SK-N-SH (cell line): ENCODE results near the gene MRPS27. TPM values are rescaled to one million over a fixed set of nuclear protein-coding genes. Genes with fewer than 3 reads are reported as not detected.

Experiments
- CTCF ChIA-PET: fragments of 300-600, 350-600 bp; formaldehyde crosslinking; extraction: SDS; loops from one replicate; lab custom pipeline; 2021; lab: Yijun Ruan, JAX
- POLR2A ChIA-PET: fragments of 350-600 bp; sonication (Branson Sonifier 250); formaldehyde crosslinking; extraction: SDS; loops from one replicate; lab custom pipeline; 2020; ENCODE audit warnings: antibody characterized with exemption, inconsistent platforms; lab: Yijun Ruan, JAX
- DNase-seq: peaks from one replicate; pipeline ENCODE4 v3.0.0; 2012
- H2AFZ ChIP-seq: fragments of 200-600 bp; sonication (generic); 2 replicates; pipeline ENCODE4 v1.8.1; 2016; ENCODE audit warnings: antibody characterized with exemption, mild to moderate bottlenecking, low read depth
- H3F3A ChIP-seq: fragments of 200-600 bp; sonication (generic); replicated peaks from 2 replicates; pipeline ENCODE3; 2016; ENCODE audit warnings: antibody characterized with exemption, mild to moderate bottlenecking; ENCODE audit not compliant: insufficient read depth
- H3K27ac ChIP-seq, 2 experiments: fragments of 200-500 bp in 1 of 2; fragments of 200-600 bp in 1 of 2; sonication (Bioruptor generic) in 1 of 2; sonication (generic), shearing (Covaris generic) in 1 of 2; 2 replicates each; pipeline versions ENCODE4 v1.5.1 to v1.6.1; 2014 to 2016; ENCODE audit warnings: low read depth in 2 of 2, inconsistent platforms in 1 of 2, low read length in 1 of 2, mild to moderate bottlenecking in 1 of 2, mixed read lengths in 1 of 2
- H3K27me3 ChIP-seq: fragments of 200-600 bp; sonication (generic), shearing (Covaris generic); 2 replicates; pipeline ENCODE4 v1.6.1; 2016; ENCODE audit warnings: mixed run types; ENCODE audit not compliant: insufficient read depth
- H3K36me3 ChIP-seq, 2 experiments: fragments of 200-500 bp in 1 of 2; fragments of 200-600 bp in 1 of 2; sonication (Bioruptor generic) in 1 of 2; sonication (generic) in 1 of 2; replicated peaks in 1 of 2; 2 replicates each; pipeline versions ENCODE3 to v1.5.1; 2014 to 2016; ENCODE audit warnings: low read length in 1 of 2, mild to moderate bottlenecking in 1 of 2; ENCODE audit not compliant: insufficient read depth in 2 of 2, control insufficient read depth in 1 of 2
- H3K4me1 ChIP-seq, 2 experiments: fragments of 200-500 bp in 1 of 2; fragments of 200-600 bp in 1 of 2; sonication (Bioruptor generic) in 1 of 2; sonication (generic), shearing (Covaris generic) in 1 of 2; 2 replicates each; pipeline versions ENCODE4 v1.5.1 to v1.6.1; 2014 to 2016; ENCODE audit warnings: low read depth in 1 of 2, low read length in 1 of 2, mixed run types in 1 of 2; ENCODE audit not compliant: insufficient read depth in 2 of 2, control insufficient read depth in 1 of 2
- H3K4me2 ChIP-seq: fragments of 200-600 bp; sonication (generic), shearing (Covaris generic); 2 replicates; pipeline ENCODE4 v1.6.1; 2017; ENCODE audit warnings: mixed run types
- H3K4me3 ChIP-seq, 2 experiments: fragments of 200-500 bp in 1 of 2; fragments of 200-600 bp in 1 of 2; sonication (Bioruptor generic) in 1 of 2; sonication (generic), shearing (Covaris generic) in 1 of 2; 2 replicates each; pipeline versions ENCODE4 v1.5.1 to v1.8.1; 2014 to 2016; ENCODE audit warnings: low read depth in 2 of 2, inconsistent platforms in 1 of 2, low read length in 1 of 2, mild to moderate bottlenecking in 1 of 2, mixed read lengths in 1 of 2, moderate library complexity in 1 of 2
- H3K79me2 ChIP-seq: fragments of 200-600 bp; sonication (generic); 2 replicates; pipeline ENCODE4 v1.8.1; 2017; ENCODE audit warnings: mild to moderate bottlenecking; ENCODE audit not compliant: insufficient read depth
- H3K9ac ChIP-seq: fragments of 200-600 bp; sonication (generic); 2 replicates; pipeline ENCODE4 v1.6.1; 2017; ENCODE audit warnings: mixed run types
- H3K9me2 ChIP-seq: fragments of 200-600 bp; sonication (generic); 2 replicates; pipeline ENCODE4 v1.6.1; 2017; ENCODE audit warnings: mixed run types
- H3K9me3 ChIP-seq: fragments of 200-600 bp; sonication (generic); 2 replicates; pipeline ENCODE4 v1.6.1; 2017; ENCODE audit warnings: mixed run types, mild to moderate bottlenecking, moderate library complexity
- H4K20me1 ChIP-seq: fragments of 200-600 bp; sonication (generic); 2 replicates; pipeline ENCODE4 v1.6.1; 2017; ENCODE audit warnings: mild to moderate bottlenecking, mixed run types; ENCODE audit not compliant: insufficient read depth
- ELF1 ChIP-seq: IDR thresholded peaks from 2 replicates; pipeline ENCODE4 v1.4.0; 2012
- EP300 ChIP-seq, 2 experiments: IDR thresholded peaks; 2 replicates each; pipeline versions ENCODE4 v1.4.0 to v1.6.1; 2012; ENCODE audit warnings: borderline replicate concordance in 1 of 2, low read depth in 1 of 2, low read length in 1 of 2
- FOSL2 ChIP-seq: IDR thresholded peaks from 2 replicates; pipeline ENCODE4 v1.4.0; 2012; ENCODE audit warnings: low read depth, mild to moderate bottlenecking, moderate library complexity, borderline replicate concordance
- FOXJ3 ChIP-seq: sonication (generic); formaldehyde crosslinking; IDR thresholded peaks from 2 replicates; pipeline ENCODE4 v1.5.1; 2020; ENCODE audit warnings: mild to moderate bottlenecking, missing genetic modification reagents
- FOXM1 ChIP-seq: IDR thresholded peaks from 2 replicates; pipeline ENCODE4 v1.4.0; 2012; ENCODE audit warnings: low read depth, mild to moderate bottlenecking
- JUND ChIP-seq: IDR thresholded peaks from 2 replicates; pipeline ENCODE4 v1.4.0; 2012
- MEF2A ChIP-seq: IDR thresholded peaks from 2 replicates; pipeline ENCODE4 v1.4.0; 2012; ENCODE audit warnings: low read depth, borderline replicate concordance
- NFIC ChIP-seq: IDR thresholded peaks from 2 replicates; pipeline ENCODE4 v1.4.0; 2012; ENCODE audit warnings: borderline replicate concordance
- NRF1 ChIP-seq: IDR thresholded peaks from 2 replicates; pipeline ENCODE4 v1.6.1; 2012; ENCODE audit warnings: low read depth, mild to moderate bottlenecking, low read length
- RAD21 ChIP-seq: IDR thresholded peaks from 2 replicates; pipeline ENCODE4 v1.6.1; 2012; ENCODE audit warnings: mild to moderate bottlenecking, low read length
- RCOR1 ChIP-seq: fragments of 150-350 bp; IDR thresholded peaks from 2 replicates; pipeline ENCODE4 v1.6.1; 2017; ENCODE audit warnings: antibody characterized with exemption, low read length
- REST ChIP-seq: IDR thresholded peaks from 2 replicates; pipeline ENCODE4 v1.6.1; 2012; ENCODE audit warnings: mild to moderate bottlenecking, low read depth, low read length, moderate library complexity
- TAF1 ChIP-seq: IDR thresholded peaks from 2 replicates; pipeline ENCODE4 v1.6.1; 2012; ENCODE audit warnings: low read depth, mild to moderate bottlenecking, low read length, moderate library complexity, borderline replicate concordance
- TCF12 ChIP-seq: IDR thresholded peaks from 2 replicates; pipeline ENCODE4 v1.4.0; 2012
- TEAD4 ChIP-seq: IDR thresholded peaks from 2 replicates; pipeline ENCODE4 v1.4.0; 2012; ENCODE audit warnings: mild to moderate bottlenecking, borderline replicate concordance; ENCODE audit not compliant: insufficient read depth
- WGBS: methylation state at CpG from one replicate; pipeline ENCODE4 v1.1.6; 2017; ENCODE audit warnings: low lambda C conversion rate; 5-methylcytosine and 5-hydroxymethylcytosine counted together
- polyA plus RNA-seq, 3 experiments: library from polyadenylated mRNA; depleted of rRNA; stranded (reverse); fragments of >200 nt; gene quantifications; 2 replicates each; pipeline ENCODE4 v1.2.3, GENCODE V29; 2012
- TF ChIP-seq, protein P1 (sequence below): fragments of 150-350 bp; IDR thresholded peaks from 2 replicates; pipeline ENCODE4 v1.6.1; 2016; ENCODE audit warnings: mild to moderate bottlenecking, low read depth, low read length
- TF ChIP-seq, protein P2 (sequence below): IDR thresholded peaks from 2 replicates; pipeline ENCODE4 v1.4.0; 2012; ENCODE audit warnings: low read depth, borderline replicate concordance
- TF ChIP-seq, protein P3 (sequence below): fragments of 150-350 bp; IDR thresholded peaks from 2 replicates; pipeline ENCODE4 v1.6.1; 2017; ENCODE audit warnings: antibody characterized with exemption, low read length, low read depth, borderline replicate concordance
- TF ChIP-seq, protein P4 (sequence below): fragments of 200-600 bp; sonication (generic); IDR thresholded peaks from 2 replicates; pipeline ENCODE4 v1.6.1; 2017; ENCODE audit warnings: antibody characterized with exemption, mild to moderate bottlenecking, moderate library complexity

Gene MRPS27
- polyA plus RNA-seq, 1 of the 3 experiments (the other 2 are of a cell fraction), result 37.5 TPM

DNA sequence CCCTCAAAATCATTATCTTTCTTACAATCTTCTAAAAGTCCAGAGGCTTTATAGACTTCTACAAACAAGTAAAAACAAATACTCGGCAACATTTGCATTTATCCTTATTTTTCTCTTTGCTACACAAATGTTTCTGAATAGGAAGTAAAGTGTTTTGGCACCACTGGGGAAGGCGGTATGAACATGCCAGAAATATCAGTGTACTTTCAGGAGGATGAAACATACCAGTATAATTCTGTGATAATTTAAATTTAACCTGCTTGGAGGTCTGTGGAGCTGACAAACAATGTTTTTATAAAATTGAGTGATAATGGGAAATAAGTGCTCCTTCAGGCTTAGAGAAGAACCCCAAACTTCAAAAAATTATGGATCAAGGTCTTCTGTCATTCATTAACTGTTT is 51.8 kb downstream of the MRPS27 start:
- ChIA-PET CTCF (interaction anchor here (0.6 to 1.5 kb wide), 6 partner anchors 9 to 486 kb away, joined by 3 to 13 read pairs (median 3); no protein-coding TSS in a partner anchor), POLR2A (no interaction called here)
- Histone ChIP-seq H3K4me1 (peaks cover 5 to 16% of the 10 kb centered on the region in 2 experiments; a peak in 3 of 4 replicates), H3K4me3 (no peak overlapping the region), H3K79me2 (peaks cover 22% of the 10 kb centered on the region; the same call in 1 of the 2 replicates), H2AFZ (no peak overlapping the region), H3K36me3 (peaks cover 0 to 10% of the 10 kb centered on the region in 2 experiments), H3K9me3 (no peaks in the 10 kb centered on the region), H3K9me2 (no peaks in the 10 kb centered on the region), H3F3A (peaks cover 15% of the 10 kb centered on the region), H4K20me1 (no peaks in the 10 kb centered on the region), H3K9ac (no peak overlapping the region), H3K27ac (peak overlapping the region in 1 of 2 experiments; percentile 26; a peak in 2 of 4 replicates), H3K4me2 (no peak overlapping the region), H3K27me3 (no peaks in the 10 kb centered on the region)
- 98% methylated on average over 2 of the region's 2 CpGs for WGBS
- TF ChIP-seq RCOR1, result no peak
- TF ChIP-seq NFIC, result no peak
- no peak for TF ChIP-seq FOSL2
- no peak for TF ChIP-seq FOXJ3 (CRISPR knock-in tag)
- no peak for TF ChIP-seq ELF1
- TF ChIP-seq MEF2A, result no peak
- TF ChIP-seq REST, result no peak
- TF ChIP-seq EP300 (IDR thresholded peaks at IDR 0.05; ENCODE audit: borderline replicate concordance in 1 of 2, low read depth in 1 of 2, low read length in 1 of 2), result no peak
- TF ChIP-seq NRF1, result no peak
- TF ChIP-seq, protein P1, sequence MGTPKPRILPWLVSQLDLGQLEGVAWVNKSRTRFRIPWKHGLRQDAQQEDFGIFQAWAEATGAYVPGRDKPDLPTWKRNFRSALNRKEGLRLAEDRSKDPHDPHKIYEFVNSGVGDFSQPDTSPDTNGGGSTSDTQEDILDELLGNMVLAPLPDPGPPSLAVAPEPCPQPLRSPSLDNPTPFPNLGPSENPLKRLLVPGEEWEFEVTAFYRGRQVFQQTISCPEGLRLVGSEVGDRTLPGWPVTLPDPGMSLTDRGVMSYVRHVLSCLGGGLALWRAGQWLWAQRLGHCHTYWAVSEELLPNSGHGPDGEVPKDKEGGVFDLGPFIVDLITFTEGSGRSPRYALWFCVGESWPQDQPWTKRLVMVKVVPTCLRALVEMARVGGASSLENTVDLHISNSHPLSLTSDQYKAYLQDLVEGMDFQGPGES, result no peak
- TF ChIP-seq RAD21, result no peak
- TF ChIP-seq, protein P2, sequence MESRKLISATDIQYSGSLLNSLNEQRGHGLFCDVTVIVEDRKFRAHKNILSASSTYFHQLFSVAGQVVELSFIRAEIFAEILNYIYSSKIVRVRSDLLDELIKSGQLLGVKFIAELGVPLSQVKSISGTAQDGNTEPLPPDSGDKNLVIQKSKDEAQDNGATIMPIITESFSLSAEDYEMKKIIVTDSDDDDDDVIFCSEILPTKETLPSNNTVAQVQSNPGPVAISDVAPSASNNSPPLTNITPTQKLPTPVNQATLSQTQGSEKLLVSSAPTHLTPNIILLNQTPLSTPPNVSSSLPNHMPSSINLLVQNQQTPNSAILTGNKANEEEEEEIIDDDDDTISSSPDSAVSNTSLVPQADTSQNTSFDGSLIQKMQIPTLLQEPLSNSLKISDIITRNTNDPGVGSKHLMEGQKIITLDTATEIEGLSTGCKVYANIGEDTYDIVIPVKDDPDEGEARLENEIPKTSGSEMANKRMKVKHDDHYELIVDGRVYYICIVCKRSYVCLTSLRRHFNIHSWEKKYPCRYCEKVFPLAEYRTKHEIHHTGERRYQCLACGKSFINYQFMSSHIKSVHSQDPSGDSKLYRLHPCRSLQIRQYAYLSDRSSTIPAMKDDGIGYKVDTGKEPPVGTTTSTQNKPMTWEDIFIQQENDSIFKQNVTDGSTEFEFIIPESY, result no peak
- no peak for TF ChIP-seq TAF1
- TF ChIP-seq TCF12, result no peak
- TF ChIP-seq, protein P3, sequence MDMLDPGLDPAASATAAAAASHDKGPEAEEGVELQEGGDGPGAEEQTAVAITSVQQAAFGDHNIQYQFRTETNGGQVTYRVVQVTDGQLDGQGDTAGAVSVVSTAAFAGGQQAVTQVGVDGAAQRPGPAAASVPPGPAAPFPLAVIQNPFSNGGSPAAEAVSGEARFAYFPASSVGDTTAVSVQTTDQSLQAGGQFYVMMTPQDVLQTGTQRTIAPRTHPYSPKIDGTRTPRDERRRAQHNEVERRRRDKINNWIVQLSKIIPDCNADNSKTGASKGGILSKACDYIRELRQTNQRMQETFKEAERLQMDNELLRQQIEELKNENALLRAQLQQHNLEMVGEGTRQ, result no peak
- no peak for TF ChIP-seq FOXM1
- TF ChIP-seq, protein P4, sequence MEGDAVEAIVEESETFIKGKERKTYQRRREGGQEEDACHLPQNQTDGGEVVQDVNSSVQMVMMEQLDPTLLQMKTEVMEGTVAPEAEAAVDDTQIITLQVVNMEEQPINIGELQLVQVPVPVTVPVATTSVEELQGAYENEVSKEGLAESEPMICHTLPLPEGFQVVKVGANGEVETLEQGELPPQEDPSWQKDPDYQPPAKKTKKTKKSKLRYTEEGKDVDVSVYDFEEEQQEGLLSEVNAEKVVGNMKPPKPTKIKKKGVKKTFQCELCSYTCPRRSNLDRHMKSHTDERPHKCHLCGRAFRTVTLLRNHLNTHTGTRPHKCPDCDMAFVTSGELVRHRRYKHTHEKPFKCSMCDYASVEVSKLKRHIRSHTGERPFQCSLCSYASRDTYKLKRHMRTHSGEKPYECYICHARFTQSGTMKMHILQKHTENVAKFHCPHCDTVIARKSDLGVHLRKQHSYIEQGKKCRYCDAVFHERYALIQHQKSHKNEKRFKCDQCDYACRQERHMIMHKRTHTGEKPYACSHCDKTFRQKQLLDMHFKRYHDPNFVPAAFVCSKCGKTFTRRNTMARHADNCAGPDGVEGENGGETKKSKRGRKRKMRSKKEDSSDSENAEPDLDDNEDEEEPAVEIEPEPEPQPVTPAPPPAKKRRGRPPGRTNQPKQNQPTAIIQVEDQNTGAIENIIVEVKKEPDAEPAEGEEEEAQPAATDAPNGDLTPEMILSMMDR, result no peak
- TF ChIP-seq JUND, result no peak
- no peak for TF ChIP-seq TEAD4
- no peak for DNase-seq
